ENCODE data around the gene CMC1.

CMC1 gene

GRCh38 chr3:28349469-28350000 is 108.1 kb downstream of the CMC1 start:
- no peak for DNase-seq (ENCODE audit: low read depth in 1 of 2, low spot score in 1 of 2)

Measured in activated CD4-positive, alpha-beta T cell treated with anti-CD3 and anti-CD28 coated beads, Interleukin-2, amount 50 U/mL, for 24 hours (primary cell).